ENCODE results near the gene ZNF660.
A peak's percentile ranks its signal among the peaks of the same experiment; 100 is the strongest.
"Not testable (repeated sequence)": the region's sequence is repeated elsewhere in the genome, so short reads cannot be mapped to it uniquely, and the experiment has no call there.

ZNF660 gene

GRCh38 chr3:44576613-44577012, 8.2 kb upstream of the ZNF660 start:
- no peaks in the 10 kb centered on the region for H3K27me3 ChIP-seq (ENCODE audit: insufficient read depth, low read length)
- H3K27ac ChIP-seq (ENCODE audit: low read depth, low read length) = no peak overlapping the region
- no peak overlapping the region for H3K4me3 ChIP-seq (ENCODE audit: low read depth, low read length)

GRCh38 chr3:44577354-44577952, 7.3 kb upstream of the ZNF660 start:
- H2AFZ ChIP-seq (ENCODE audit: low read length, unreplicated experiment); H3K4me1 ChIP-seq (ENCODE audit: control insufficient read depth, insufficient read depth, low read length, unreplicated experiment); H3K79me2 ChIP-seq (ENCODE audit: control insufficient read depth, insufficient read depth, low read length, unreplicated experiment); H3K27me3 ChIP-seq (ENCODE audit: insufficient read depth, low read length); H3K4me3 ChIP-seq (ENCODE audit: low read depth, low read length); H3K27ac ChIP-seq (ENCODE audit: low read depth, low read length); H3K36me3 ChIP-seq (ENCODE audit: insufficient read depth, low read length): not testable (repeated sequence)

More at GRCh38 chr3:44576613-44577012, 8.2 kb upstream of the ZNF660 start:
- Histone ChIP-seq H2AFZ (ENCODE audit: low read length, unreplicated experiment) (no peak overlapping the region), H3K79me2 (ENCODE audit: control insufficient read depth, insufficient read depth, low read length, unreplicated experiment) (no peaks in the 10 kb centered on the region), H3K36me3 (ENCODE audit: insufficient read depth, low read length) (peaks cover 6% of the 10 kb centered on the region; the same call in 1 of the 2 replicates), H3K4me1 (ENCODE audit: control insufficient read depth, insufficient read depth, low read length, unreplicated experiment) (no peaks in the 10 kb centered on the region)

GRCh38 chr3:44578316-44578715, 6.4 kb upstream of the ZNF660 start:
- H3K79me2 ChIP-seq (ENCODE audit: control insufficient read depth, insufficient read depth, low read length, unreplicated experiment); H3K4me3 ChIP-seq (ENCODE audit: low read depth, low read length); H3K4me1 ChIP-seq (ENCODE audit: control insufficient read depth, insufficient read depth, low read length, unreplicated experiment); H2AFZ ChIP-seq (ENCODE audit: low read length, unreplicated experiment); H3K36me3 ChIP-seq (ENCODE audit: insufficient read depth, low read length); H3K27ac ChIP-seq (ENCODE audit: low read depth, low read length); H3K27me3 ChIP-seq (ENCODE audit: insufficient read depth, low read length): not testable (repeated sequence)

- H3K27ac ChIP-seq (ENCODE audit: low read depth, low read length); H3K79me2 ChIP-seq (ENCODE audit: control insufficient read depth, insufficient read depth, low read length, unreplicated experiment); H3K27me3 ChIP-seq (ENCODE audit: insufficient read depth, low read length); H3K4me3 ChIP-seq (ENCODE audit: low read depth, low read length); H3K36me3 ChIP-seq (ENCODE audit: insufficient read depth, low read length); H2AFZ ChIP-seq (ENCODE audit: low read length, unreplicated experiment); H3K4me1 ChIP-seq (ENCODE audit: control insufficient read depth, insufficient read depth, low read length, unreplicated experiment): not testable (repeated sequence)
Measured at GRCh38 chr3:44578924-44579515, 5.7 kb upstream of the ZNF660 start.

- H3K27me3 ChIP-seq (ENCODE audit: insufficient read depth, low read length); H3K27ac ChIP-seq (ENCODE audit: low read depth, low read length); H3K4me3 ChIP-seq (ENCODE audit: low read depth, low read length); H3K79me2 ChIP-seq (ENCODE audit: control insufficient read depth, insufficient read depth, low read length, unreplicated experiment); H3K4me1 ChIP-seq (ENCODE audit: control insufficient read depth, insufficient read depth, low read length, unreplicated experiment); H2AFZ ChIP-seq (ENCODE audit: low read length, unreplicated experiment); H3K36me3 ChIP-seq (ENCODE audit: insufficient read depth, low read length): not testable (repeated sequence)
Measured at GRCh38 chr3:44579749-44580148, 5.0 kb upstream of the ZNF660 start.

GRCh38 chr3:44580971-44581370, 3.8 kb upstream of the ZNF660 start:
- not testable (repeated sequence) for H3K36me3 ChIP-seq (ENCODE audit: insufficient read depth, low read length); H3K27ac ChIP-seq (ENCODE audit: low read depth, low read length); H3K79me2 ChIP-seq (ENCODE audit: control insufficient read depth, insufficient read depth, low read length, unreplicated experiment); H3K4me3 ChIP-seq (ENCODE audit: low read depth, low read length); H3K27me3 ChIP-seq (ENCODE audit: insufficient read depth, low read length); H2AFZ ChIP-seq (ENCODE audit: low read length, unreplicated experiment); H3K4me1 ChIP-seq (ENCODE audit: control insufficient read depth, insufficient read depth, low read length, unreplicated experiment)

- H2AFZ ChIP-seq (ENCODE audit: low read length, unreplicated experiment) = no peak overlapping the region
- H3K36me3 ChIP-seq (ENCODE audit: insufficient read depth, low read length) = peaks cover 54% of the 10 kb centered on the region
Measured at GRCh38 chr3:44596621-44597020, 11.9 kb downstream of the ZNF660 start.

GRCh38 chr3:44601749-44602148, 17.0 kb downstream of the ZNF660 start:
- Histone ChIP-seq H3K4me3 (ENCODE audit: low read depth, low read length) (no peak overlapping the region), H3K79me2 (ENCODE audit: control insufficient read depth, insufficient read depth, low read length, unreplicated experiment) (no peaks in the 10 kb centered on the region), H3K27ac (ENCODE audit: low read depth, low read length) (no peak overlapping the region), H3K4me1 (ENCODE audit: control insufficient read depth, insufficient read depth, low read length, unreplicated experiment) (no peaks in the 10 kb centered on the region), H3K36me3 (ENCODE audit: insufficient read depth, low read length) (peaks cover 12% of the 10 kb centered on the region), H3K27me3 (ENCODE audit: insufficient read depth, low read length) (no peaks in the 10 kb centered on the region), H2AFZ (ENCODE audit: low read length, unreplicated experiment) (no peak overlapping the region)

More at GRCh38 chr3:44596621-44597020, 11.9 kb downstream of the ZNF660 start:
- H3K79me2 ChIP-seq (ENCODE audit: control insufficient read depth, insufficient read depth, low read length, unreplicated experiment) = no peaks in the 10 kb centered on the region
- H3K4me3 ChIP-seq (ENCODE audit: low read depth, low read length) = no peak overlapping the region
- no peaks in the 10 kb centered on the region for H3K4me1 ChIP-seq (ENCODE audit: control insufficient read depth, insufficient read depth, low read length, unreplicated experiment)
- H3K27ac ChIP-seq (ENCODE audit: low read depth, low read length) = no peak overlapping the region
- H3K27me3 ChIP-seq (ENCODE audit: insufficient read depth, low read length) = no peaks in the 10 kb centered on the region

- no peaks in the 10 kb centered on the region for H3K79me2 ChIP-seq (ENCODE audit: control insufficient read depth, insufficient read depth, low read length, unreplicated experiment)
- H3K27ac ChIP-seq (ENCODE audit: low read depth, low read length) = no peak overlapping the region
- H3K4me1 ChIP-seq (ENCODE audit: control insufficient read depth, insufficient read depth, low read length, unreplicated experiment) = no peaks in the 10 kb centered on the region
- H3K36me3 ChIP-seq (ENCODE audit: insufficient read depth, low read length) = no peaks in the 10 kb centered on the region; the same call in 1 of the 2 replicates
- H3K4me3 ChIP-seq (ENCODE audit: low read depth, low read length) = no peak overlapping the region
- H2AFZ ChIP-seq (ENCODE audit: low read length, unreplicated experiment) = no peak overlapping the region
- H3K27me3 ChIP-seq (ENCODE audit: insufficient read depth, low read length) = no peaks in the 10 kb centered on the region
Measured at GRCh38 chr3:44612678-44613077, 27.9 kb downstream of the ZNF660 start.

- peak within 1 kb of the TSS; percentile 97 for H2AFZ ChIP-seq (ENCODE audit: low read length, unreplicated experiment)
Measured at GRCh38 chr3:44624749-44625480, 40.2 kb downstream of the ZNF660 start, which contains the start of gene ZNF197. Gene ZNF197, plus strand, starts transcription at chr3:44625036. Its CDS starts 4,119 bp downstream, at chr3:44629155.

GRCh38 chr3:44628716-44629115, 44.0 kb downstream of the ZNF660 start:
- no peak overlapping the region for H3K4me3 ChIP-seq (ENCODE audit: low read depth, low read length)
- H2AFZ ChIP-seq (ENCODE audit: low read length, unreplicated experiment) = no peak overlapping the region
- peaks cover 38% of the 10 kb centered on the region for H3K36me3 ChIP-seq (ENCODE audit: insufficient read depth, low read length)
- H3K27me3 ChIP-seq (ENCODE audit: insufficient read depth, low read length) = no peaks in the 10 kb centered on the region
- no peak overlapping the region for H3K27ac ChIP-seq (ENCODE audit: low read depth, low read length)
- peaks cover 9% of the 10 kb centered on the region for H3K4me1 ChIP-seq (ENCODE audit: control insufficient read depth, insufficient read depth, low read length, unreplicated experiment)
- peaks cover 39% of the 10 kb centered on the region for H3K79me2 ChIP-seq (ENCODE audit: control insufficient read depth, insufficient read depth, low read length, unreplicated experiment)

More at GRCh38 chr3:44624749-44625480, 40.2 kb downstream of the ZNF660 start, which contains the start of gene ZNF197:
- peak within 1 kb of the TSS; percentile 93 for H3K4me3 ChIP-seq (ENCODE audit: low read depth, low read length)
- no peaks in the 10 kb centered on the region for H3K27me3 ChIP-seq (ENCODE audit: insufficient read depth, low read length)
- peaks cover 39% of the 10 kb centered on the region for H3K79me2 ChIP-seq (ENCODE audit: control insufficient read depth, insufficient read depth, low read length, unreplicated experiment)
- H3K4me1 ChIP-seq (ENCODE audit: control insufficient read depth, insufficient read depth, low read length, unreplicated experiment) = peaks cover 9% of the 10 kb centered on the region
- H3K27ac ChIP-seq (ENCODE audit: low read depth, low read length) = peak within 1 kb of the TSS; percentile 61
- H3K36me3 ChIP-seq (ENCODE audit: insufficient read depth, low read length) = peaks cover 15% of the 10 kb centered on the region
